Common myeloid progenitor, CD34-positive (primary cell): ENCODE measurements around the gene TYW1B.
"Not testable (repeated sequence)": the region's sequence is repeated elsewhere in the genome, so short reads cannot be mapped to it uniquely, and the experiment has no call there.

Experiments
- CTCF ChIA-PET: fragments of 350-600 bp; sonication (Branson Sonifier 250); formaldehyde crosslinking; loops from one replicate; lab custom pipeline; 2021; ENCODE audit warnings: antibody characterized with exemption; lab: Charles Lee
- POLR2A ChIA-PET: fragments of 350-600 bp; sonication (Branson Sonifier 250); formaldehyde crosslinking; loops from one replicate; lab custom pipeline; 2021; ENCODE audit warnings: antibody characterized with exemption; lab: Charles Lee
- DNase-seq, 3 donors: peaks; one replicate each; pipeline versions ENCODE4 v3.0.0 to v3.0.0-alpha.2; 2013
- H3K27ac ChIP-seq, 2 experiments: 1 replicate in 1 of 2; 2 replicates in 1 of 2; pipeline ENCODE4 v1.7.0; 2013; ENCODE audit warnings: inconsistent platforms in 2 of 2, low read length in 2 of 2, mild to moderate bottlenecking in 2 of 2, low read depth in 1 of 2, moderate library complexity in 1 of 2; ENCODE audit not compliant: severe bottlenecking in 2 of 2, insufficient read depth in 1 of 2, poor library complexity in 1 of 2
- H3K27me3 ChIP-seq, 5 experiments: replicated peaks in 2 of 5; 1 replicate in 3 of 5; 2 replicates in 2 of 5; pipeline versions ENCODE4 v1.6.1 to v1.7.0; 2013; ENCODE audit warnings: low read length in 4 of 5, mild to moderate bottlenecking in 2 of 5, moderate library complexity in 2 of 5, inconsistent platforms in 1 of 5; ENCODE audit not compliant: insufficient read depth in 5 of 5, control insufficient read depth in 4 of 5
- H3K36me3 ChIP-seq, 4 experiments: 1 replicate in 2 of 4; 2 replicates in 2 of 4; pipeline versions ENCODE4 v1.6.1 to v1.7.0; 2013; ENCODE audit warnings: low read length in 3 of 4, control low read depth in 1 of 4, mild to moderate bottlenecking in 1 of 4; ENCODE audit not compliant: control insufficient read depth in 4 of 4, insufficient read depth in 4 of 4
- H3K4me1 ChIP-seq, 4 experiments: 1 replicate in 3 of 4; 2 replicates in 1 of 4; pipeline versions ENCODE4 v1.6.1 to v1.7.1; 2013; ENCODE audit warnings: low read length in 3 of 4, mild to moderate bottlenecking in 3 of 4, control low read depth in 1 of 4, inconsistent platforms in 1 of 4, moderate library complexity in 1 of 4; ENCODE audit not compliant: control insufficient read depth in 4 of 4, insufficient read depth in 4 of 4; ENCODE audit errors: control extremely low read depth in 1 of 4
- H3K4me3 ChIP-seq, 7 experiments: 1 replicate in 4 of 7; 2 replicates in 3 of 7; pipeline versions ENCODE4 v1.5.1 to v1.7.0; 2013; ENCODE audit warnings: mild to moderate bottlenecking in 7 of 7, low read length in 6 of 7, moderate library complexity in 6 of 7, inconsistent platforms in 2 of 7, low read depth in 2 of 7, control low read depth in 1 of 7; ENCODE audit not compliant: insufficient read depth in 4 of 7, control insufficient read depth in 1 of 7; ENCODE audit errors: extremely low read depth in 1 of 7
- H3K9me3 ChIP-seq, 5 experiments: 1 replicate in 4 of 5; 2 replicates in 1 of 5; pipeline versions ENCODE4 v1.6.1 to v1.7.1; 2013; ENCODE audit warnings: low read length in 4 of 5, mild to moderate bottlenecking in 2 of 5, inconsistent platforms in 1 of 5, low read depth in 1 of 5, moderate library complexity in 1 of 5; ENCODE audit not compliant: control insufficient read depth in 4 of 5, insufficient read depth in 2 of 5; ENCODE audit errors: control extremely low read depth in 1 of 5
- WGBS: methylation state at CpG from one replicate; pipeline ENCODE4 v1.1.5; 2013; ENCODE audit not compliant: insufficient coverage; 5-methylcytosine and 5-hydroxymethylcytosine counted together

The TYW1B gene

GRCh38 chr7:72689344-72689743 lies 138.7 kb downstream of the TYW1B start:
- WGBS = no CpG with 5 or more reads among the region's 1 CpG
- CTCF ChIA-PET = not testable (repeated sequence)

GRCh38 chr7:72681211-72681610 lies 146.8 kb downstream of the TYW1B start:
- H3K9me3 ChIP-seq, DNase-seq, H3K36me3 ChIP-seq, CTCF ChIA-PET, H3K4me3 ChIP-seq, H3K27me3 ChIP-seq, POLR2A ChIA-PET, H3K27ac ChIP-seq: not testable (repeated sequence)
- H3K4me1 ChIP-seq = peaks cover 4 to 20% (median 16%) of the 10 kb centered on the region in 4 experiments
- 100% methylated on average over 1 of the region's 4 CpGs for WGBS

More at GRCh38 chr7:72689344-72689743, 138.7 kb downstream of the TYW1B start:
- H3K9me3 ChIP-seq, DNase-seq, H3K27ac ChIP-seq, H3K27me3 ChIP-seq, H3K4me3 ChIP-seq, POLR2A ChIA-PET, H3K4me1 ChIP-seq, H3K36me3 ChIP-seq: not testable (repeated sequence)

- 100% methylated on average over 1 of the region's 6 CpGs for WGBS
- H3K27me3 ChIP-seq, POLR2A ChIA-PET, H3K36me3 ChIP-seq, CTCF ChIA-PET, H3K4me3 ChIP-seq, DNase-seq, H3K27ac ChIP-seq, H3K4me1 ChIP-seq, H3K9me3 ChIP-seq: not testable (repeated sequence)
Observed at GRCh38 chr7:72676880-72677279, 151.1 kb downstream of the TYW1B start.

- 100% methylated on average over 1 of the region's 5 CpGs for WGBS
- H3K9me3 ChIP-seq, POLR2A ChIA-PET, H3K36me3 ChIP-seq, CTCF ChIA-PET, H3K27me3 ChIP-seq, H3K4me3 ChIP-seq, DNase-seq, H3K27ac ChIP-seq, H3K4me1 ChIP-seq: not testable (repeated sequence)
Observed at GRCh38 chr7:72676086-72676690, 151.8 kb downstream of the TYW1B start.

GRCh38 chr7:72675686-72676085 lies 152.3 kb downstream of the TYW1B start:
- H3K27me3 ChIP-seq, H3K4me1 ChIP-seq, H3K36me3 ChIP-seq, H3K9me3 ChIP-seq, H3K4me3 ChIP-seq, DNase-seq, H3K27ac ChIP-seq, POLR2A ChIA-PET, CTCF ChIA-PET: not testable (repeated sequence)
- no CpG with 5 or more reads among the region's 2 CpGs for whole genome bisulfite sequencing

- H3K9me3 ChIP-seq = no peaks in the 10 kb centered on the region
- H3K4me3 ChIP-seq = no peak overlapping the region
- WGBS = 100% methylated on average over 2 of the region's 3 CpGs
- DNase-seq = no peak
- CTCF ChIA-PET = no interaction called here
- H3K27ac ChIP-seq = no peak overlapping the region
- no peaks in the 10 kb centered on the region for H3K27me3 ChIP-seq
- H3K4me1 ChIP-seq = no peaks in the 10 kb centered on the region
- no peaks in the 10 kb centered on the region for H3K36me3 ChIP-seq
- POLR2A ChIA-PET = no interaction called here
Observed at GRCh38 chr7:72674394-72674793, 153.6 kb downstream of the TYW1B start.

GRCh38 chr7:72670850-72671249 lies 157.2 kb downstream of the TYW1B start:
- POLR2A ChIA-PET, H3K27ac ChIP-seq, H3K36me3 ChIP-seq, CTCF ChIA-PET, H3K27me3 ChIP-seq, H3K4me3 ChIP-seq, H3K4me1 ChIP-seq, H3K9me3 ChIP-seq, DNase-seq: not testable (repeated sequence)
- no CpG with 5 or more reads among the region's 3 CpGs for WGBS
